LNCaP clone FGC (cell line): ENCODE results near the gene CUBN.

Experiments
- DNase-seq: peaks from one replicate; pipeline ENCODE4 v3.0.0-alpha.2; 2011; ENCODE audit warnings: low read depth
- H3K4me3 ChIP-seq: 2 replicates; pipeline ENCODE4 v1.5.1; 2011; ENCODE audit warnings: mild to moderate bottlenecking, low read depth, low read length, control low read depth
- TF ChIP-seq, protein P1 (sequence below): IDR thresholded peaks from 2 replicates; pipeline ENCODE4 v1.5.1; 2012; ENCODE audit warnings: mild to moderate bottlenecking; ENCODE audit not compliant: control insufficient read depth, insufficient read depth; ENCODE audit errors: extremely low read depth

CUBN gene

GRCh38 chr10:16870331-16870730 is 259.3 kb downstream of the CUBN start:
- H3K4me3 ChIP-seq = no peak overlapping the region
- DNase-seq = no peak
- TF ChIP-seq, protein P1, sequence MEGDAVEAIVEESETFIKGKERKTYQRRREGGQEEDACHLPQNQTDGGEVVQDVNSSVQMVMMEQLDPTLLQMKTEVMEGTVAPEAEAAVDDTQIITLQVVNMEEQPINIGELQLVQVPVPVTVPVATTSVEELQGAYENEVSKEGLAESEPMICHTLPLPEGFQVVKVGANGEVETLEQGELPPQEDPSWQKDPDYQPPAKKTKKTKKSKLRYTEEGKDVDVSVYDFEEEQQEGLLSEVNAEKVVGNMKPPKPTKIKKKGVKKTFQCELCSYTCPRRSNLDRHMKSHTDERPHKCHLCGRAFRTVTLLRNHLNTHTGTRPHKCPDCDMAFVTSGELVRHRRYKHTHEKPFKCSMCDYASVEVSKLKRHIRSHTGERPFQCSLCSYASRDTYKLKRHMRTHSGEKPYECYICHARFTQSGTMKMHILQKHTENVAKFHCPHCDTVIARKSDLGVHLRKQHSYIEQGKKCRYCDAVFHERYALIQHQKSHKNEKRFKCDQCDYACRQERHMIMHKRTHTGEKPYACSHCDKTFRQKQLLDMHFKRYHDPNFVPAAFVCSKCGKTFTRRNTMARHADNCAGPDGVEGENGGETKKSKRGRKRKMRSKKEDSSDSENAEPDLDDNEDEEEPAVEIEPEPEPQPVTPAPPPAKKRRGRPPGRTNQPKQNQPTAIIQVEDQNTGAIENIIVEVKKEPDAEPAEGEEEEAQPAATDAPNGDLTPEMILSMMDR = no peak

DNA sequence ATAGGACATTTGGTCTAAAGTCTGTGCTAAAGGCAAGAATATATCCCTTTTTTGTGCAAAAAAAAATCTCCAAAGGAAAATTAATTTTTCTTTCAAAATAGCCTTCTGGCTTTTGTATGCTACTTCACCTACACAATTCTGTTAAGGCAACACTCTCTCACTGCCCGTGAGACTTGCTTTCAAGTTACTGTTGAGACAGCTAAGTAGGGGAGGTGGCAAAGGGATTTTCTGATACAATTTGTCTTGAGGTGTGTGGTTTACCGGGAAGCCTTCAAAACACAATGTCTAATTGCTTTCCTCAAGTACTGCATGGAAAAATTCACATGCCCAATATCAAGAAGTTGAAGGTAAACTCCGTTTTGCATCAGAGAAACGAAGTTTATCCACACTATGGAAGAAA is 261.6 kb downstream of the CUBN start:
- no peak for DNase-seq
- TF ChIP-seq, protein P1 = no peak
- no peak overlapping the region for H3K4me3 ChIP-seq

DNA sequence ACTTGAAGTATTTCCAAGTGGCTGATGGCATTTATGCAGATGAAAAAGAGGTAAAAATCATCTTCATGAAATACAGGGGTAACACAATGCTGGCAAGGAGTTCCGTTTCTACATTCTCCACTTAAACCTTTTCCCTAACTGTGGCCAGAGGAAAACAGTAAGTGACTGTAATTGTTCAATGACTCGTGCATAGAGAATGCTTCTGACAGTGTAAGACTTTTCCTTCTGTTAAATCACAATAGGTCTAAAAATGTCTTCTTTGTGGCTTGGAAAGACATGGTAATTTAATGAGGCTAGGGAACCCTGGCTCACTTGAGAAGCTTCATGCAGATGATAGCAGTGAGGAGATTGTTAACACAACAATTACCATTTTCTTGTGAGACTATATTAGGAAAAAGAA is 262.1 kb downstream of the CUBN start:
- DNase-seq = no peak
- TF ChIP-seq, protein P1 = no peak
- no peak overlapping the region for H3K4me3 ChIP-seq

GRCh38 chr10:16866541-16867275 is 262.9 kb downstream of the CUBN start:
- TF ChIP-seq, protein P1 = no peak
- H3K4me3 ChIP-seq = no peak overlapping the region

DNA sequence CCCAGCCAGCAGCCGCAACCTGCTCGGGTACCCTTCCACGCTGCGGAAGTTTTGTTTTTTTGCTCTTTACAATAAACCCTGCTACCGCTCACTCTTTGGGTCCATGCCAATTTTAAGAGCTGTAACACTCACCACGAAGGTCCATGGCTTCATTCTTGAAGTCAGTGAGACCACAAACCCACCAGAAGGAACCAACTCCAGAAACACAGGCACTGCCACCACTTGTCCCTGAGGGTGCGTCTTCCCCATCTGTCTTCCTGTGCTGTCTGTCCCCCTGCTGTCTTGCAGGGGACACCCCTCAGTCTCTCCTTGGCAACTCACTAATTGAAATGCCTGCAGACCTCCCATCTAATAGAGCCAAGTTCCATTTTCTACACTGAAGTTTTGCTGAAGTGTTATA is 263.8 kb downstream of the CUBN start:
- no peak overlapping the region for H3K4me3 ChIP-seq
- DNase-seq = no peak
- TF ChIP-seq, protein P1 = no peak

More at GRCh38 chr10:16866541-16867275, 262.9 kb downstream of the CUBN start:
- DNase-seq = no peak

GRCh38 chr10:16863766-16864165 is 265.8 kb downstream of the CUBN start:
- TF ChIP-seq, protein P1 = no peak
- no peak overlapping the region for H3K4me3 ChIP-seq
- DNase-seq = no peak

DNA sequence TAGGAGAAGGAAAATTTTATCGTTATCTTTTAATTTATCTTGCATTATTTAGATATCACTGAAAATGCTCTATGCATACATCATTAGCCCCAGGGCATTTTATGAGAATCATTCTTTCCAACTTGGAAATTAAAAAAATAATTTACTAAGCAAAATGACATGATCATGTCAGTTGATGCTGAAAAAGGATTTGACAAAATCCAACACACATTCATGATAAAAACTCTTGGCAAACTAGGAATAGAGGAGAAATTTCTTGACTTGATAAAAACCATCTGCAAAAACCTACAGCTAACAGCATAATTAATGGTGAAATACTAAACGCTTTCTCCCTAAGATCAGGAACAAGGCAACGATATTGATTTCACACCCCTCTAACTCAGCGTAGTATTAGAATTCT is 272.2 kb downstream of the CUBN start:
- DNase-seq = no peak
- no peak overlapping the region for H3K4me3 ChIP-seq
- TF ChIP-seq, protein P1 = no peak
